Measurements from ENCODE around the gene PADI4.
"Not testable (repeated sequence)": the region's sequence is repeated elsewhere in the genome, so short reads cannot be mapped to it uniquely, and the experiment has no call there.

Gene PADI4

GRCh38 chr1:17403081-17403480, 95.1 kb downstream of the PADI4 start:
- no peak for DNase-seq

GRCh38 chr1:17404034-17404684, 96.2 kb downstream of the PADI4 start:
- DNase-seq, result no peak

GRCh38 chr1:17404820-17405219, 96.8 kb downstream of the PADI4 start:
- no peak for DNase-seq

GRCh38 chr1:17405898-17406759, 98.1 kb downstream of the PADI4 start:
- DNase-seq, result peak; percentile 35

- not testable (repeated sequence) for DNase-seq
Measured at GRCh38 chr1:17406760-17407475, 98.9 kb downstream of the PADI4 start.

- DNase-seq, result not testable (repeated sequence)
Measured at GRCh38 chr1:17407786-17408514, 100.0 kb downstream of the PADI4 start.

GRCh38 chr1:17409391-17409811, 101.4 kb downstream of the PADI4 start:
- no peak for DNase-seq

GRCh38 chr1:17412093-17412870, 104.3 kb downstream of the PADI4 start:
- DNase-seq, result no peak

Measured in CD4-positive, alpha-beta T cell treated with Interleukin-17A for 1 hour (primary cell).